Measurements from ENCODE around the gene GPR39. TPM values are rescaled to one million over a fixed set of nuclear protein-coding genes. Genes with fewer than 3 reads are reported as not detected.

The GPR39 gene
- total RNA-seq, 4 donors from 2014 or later: 0.21 to 1.8 (median 0.22) TPM; not detected in 1

DNA sequence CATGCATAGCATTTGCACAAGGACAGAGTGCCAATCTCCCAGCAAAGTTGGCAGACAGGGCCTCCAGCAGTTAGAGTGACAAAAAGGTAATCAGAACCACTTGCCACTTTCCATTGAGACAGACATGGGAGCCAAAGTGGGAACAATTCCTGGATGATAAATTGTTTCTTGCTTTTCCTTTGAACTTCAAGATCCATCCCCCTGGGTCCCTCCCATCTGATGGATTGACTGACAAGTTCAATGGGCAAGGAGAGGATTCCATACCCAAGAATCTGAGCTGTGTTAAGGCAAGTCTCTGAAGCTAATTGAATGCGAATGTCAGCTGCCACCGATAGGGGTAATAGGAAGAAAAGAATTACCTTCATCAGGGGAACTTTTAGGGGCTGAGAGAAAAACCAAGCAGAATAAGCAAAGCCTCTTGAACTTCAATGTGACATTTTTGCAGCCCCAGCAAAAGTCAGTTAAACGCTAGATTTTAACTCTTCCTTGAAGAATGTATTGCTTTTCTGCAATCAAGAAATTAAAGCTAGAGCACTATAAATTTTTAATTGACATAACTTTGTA is 156.9 kb downstream of the GPR39 start:
- no peaks in the 10 kb centered on the region for H3K4me1 ChIP-seq
- H3K4me3 ChIP-seq: no peak overlapping the region
- no peaks in the 10 kb centered on the region for H3K9me3 ChIP-seq
- H3K27ac ChIP-seq: no peak overlapping the region
- no peak for TF ChIP-seq POLR2A (IDR thresholded peaks at IDR 0.05)
- no peak for TF ChIP-seq EP300 (IDR thresholded peaks at IDR 0.05)
- no peak for TF ChIP-seq CTCF (IDR thresholded peaks at IDR 0.05)
- 72 to 78% methylated on average over 3 of the region's 3 CpGs for WGBS, 2 donors
- no peak for DNase-seq (ENCODE audit: low spot score in 2 of 2)
- no peaks in the 10 kb centered on the region for H3K36me3 ChIP-seq
- no peaks in the 10 kb centered on the region for H3K27me3 ChIP-seq

- TF ChIP-seq EP300 (IDR thresholded peaks at IDR 0.05) (peak in 1 of 2 donors; percentile 40), CTCF (IDR thresholded peaks at IDR 0.05) (no peak)
- Histone ChIP-seq H3K27ac (no peak overlapping the region), H3K27me3 (no peaks in the 10 kb centered on the region), H3K9me3 (no peaks in the 10 kb centered on the region), H3K36me3 (no peaks in the 10 kb centered on the region), H3K4me1 (no peaks in the 10 kb centered on the region), H3K4me3 (no peak overlapping the region)
- 58 to 77% methylated on average over 2 of the region's 2 CpGs for WGBS, 2 donors
- DNase-seq (ENCODE audit: low spot score in 2 of 2): no peak
These were observed 161.1 kb downstream of the GPR39 start for GRCh38 chr2:132577686-132578085.

DNA sequence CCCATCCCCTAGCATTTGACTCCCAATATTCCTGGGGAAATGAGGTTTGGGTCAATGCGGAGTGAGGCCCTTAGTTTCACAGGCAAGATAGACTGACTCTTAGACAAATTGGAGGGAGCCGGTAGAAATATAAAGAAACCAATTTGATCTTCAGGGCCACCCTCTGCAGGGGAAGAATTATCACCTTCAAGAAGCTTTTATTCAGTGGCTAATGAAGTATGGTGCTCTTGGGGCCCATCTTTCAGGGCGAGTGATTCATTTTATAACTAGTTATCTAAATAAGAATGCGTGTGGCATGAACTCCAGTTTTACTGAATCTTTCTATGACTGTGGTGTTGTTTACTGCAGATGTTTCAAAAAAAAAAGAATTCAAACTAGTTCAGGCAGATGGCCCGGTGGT is 165.0 kb downstream of the GPR39 start:
- TF ChIP-seq POLR2A (IDR thresholded peaks at IDR 0.05): no peak
- no peak for TF ChIP-seq EP300 (IDR thresholded peaks at IDR 0.05)
- no peak for TF ChIP-seq CTCF (IDR thresholded peaks at IDR 0.05)
- Histone ChIP-seq H3K4me3 (no peak overlapping the region), H3K4me1 (no peaks in the 10 kb centered on the region), H3K9me3 (no peaks in the 10 kb centered on the region), H3K27me3 (no peaks in the 10 kb centered on the region), H3K36me3 (no peaks in the 10 kb centered on the region), H3K27ac (no peak overlapping the region)
- DNase-seq (ENCODE audit: low spot score in 2 of 2): no peak
- 77 to 81% methylated on average over 5 of the region's 5 CpGs for WGBS, 2 donors

- DNase-seq (ENCODE audit: low spot score in 2 of 2): no peak
These were observed 165.6 kb downstream of the GPR39 start for GRCh38 chr2:132581991-132582738.

More at GRCh38 chr2:132581991-132582738, 165.6 kb downstream of the GPR39 start:
- no peaks in the 10 kb centered on the region for H3K9me3 ChIP-seq
- WGBS, 2 donors: 65 to 68% methylated on average over 9 of the region's 9 CpGs
- no peak overlapping the region for H3K27ac ChIP-seq
- no peaks in the 10 kb centered on the region for H3K36me3 ChIP-seq
- H3K27me3 ChIP-seq: no peaks in the 10 kb centered on the region
- TF ChIP-seq EP300 (IDR thresholded peaks at IDR 0.05) (no peak), POLR2A (IDR thresholded peaks at IDR 0.05) (no peak), CTCF (IDR thresholded peaks at IDR 0.05) (no peak)
- no peak overlapping the region for H3K4me3 ChIP-seq
- no peaks in the 10 kb centered on the region for H3K4me1 ChIP-seq

Data from tibial nerve (tissue), 4 donors.